HG02973 (cell line): ENCODE measurements around the gene CCNJL.

Experiments used
- ATAC-seq: cut with Tn5 transposase; IDR thresholded peaks from one replicate; pipeline ENCODE4 v1.9.1; 2021; ENCODE audit warnings: moderate library complexity; ENCODE audit not compliant: unreplicated experiment

The CCNJL gene

GRCh38 chr5:160293386-160293785 is 19.0 kb downstream of the CCNJL start:
- ATAC-seq, result no peak

- ATAC-seq, result no peak
These were observed 20.9 kb downstream of the CCNJL start for GRCh38 chr5:160291467-160291866.

GRCh38 chr5:160290751-160291150 is 21.6 kb downstream of the CCNJL start:
- no peak for ATAC-seq

GRCh38 chr5:160289721-160290120 is 22.6 kb downstream of the CCNJL start:
- ATAC-seq, result no peak

- ATAC-seq, result no peak
These were observed 23.1 kb downstream of the CCNJL start for GRCh38 chr5:160289356-160289651.

GRCh38 chr5:160287378-160288051 is 24.8 kb downstream of the CCNJL start:
- ATAC-seq, result no peak

- ATAC-seq, result no peak
These were observed 25.4 kb downstream of the CCNJL start for GRCh38 chr5:160286947-160287346.

GRCh38 chr5:160285316-160285715 is 27.0 kb downstream of the CCNJL start:
- ATAC-seq, result no peak

- no peak for ATAC-seq
These were observed 28.0 kb downstream of the CCNJL start for GRCh38 chr5:160284291-160284873.

- ATAC-seq, result no peak
These were observed 31.1 kb downstream of the CCNJL start for GRCh38 chr5:160281275-160281674.

- ATAC-seq, result no peak
These were observed 31.8 kb downstream of the CCNJL start for GRCh38 chr5:160280384-160281095.

- ATAC-seq, result no peak
These were observed 34.0 kb downstream of the CCNJL start for GRCh38 chr5:160278343-160278742.

GRCh38 chr5:160274483-160274931 is 37.9 kb downstream of the CCNJL start:
- no peak for ATAC-seq

- no peak for ATAC-seq
These were observed 39.5 kb downstream of the CCNJL start for GRCh38 chr5:160272889-160273288.

- no peak for ATAC-seq
These were observed 40.1 kb downstream of the CCNJL start for GRCh38 chr5:160272264-160272663.

- no peak for ATAC-seq
These were observed 40.5 kb downstream of the CCNJL start for GRCh38 chr5:160271836-160272235.

- no peak for ATAC-seq
These were observed 41.0 kb downstream of the CCNJL start for GRCh38 chr5:160271396-160271795.

- no peak for ATAC-seq
These were observed 41.7 kb downstream of the CCNJL start for GRCh38 chr5:160270704-160271103.

- ATAC-seq, result no peak
These were observed 43.3 kb downstream of the CCNJL start for GRCh38 chr5:160269017-160269416.

- no peak for ATAC-seq
These were observed 44.2 kb downstream of the CCNJL start for GRCh38 chr5:160268121-160268520.

GRCh38 chr5:160266752-160267345 is 45.5 kb downstream of the CCNJL start:
- no peak for ATAC-seq

- no peak for ATAC-seq
These were observed 46.3 kb downstream of the CCNJL start for GRCh38 chr5:160266044-160266443.
